ENCODE results near the gene PSMB4. TPM values are rescaled to one million over a fixed set of nuclear protein-coding genes. Genes with fewer than 3 reads are reported as not detected.

Gene PSMB4
- total and polyA plus RNA-seq, 9 donors, result 190 to 274 (median 208) TPM

DNA sequence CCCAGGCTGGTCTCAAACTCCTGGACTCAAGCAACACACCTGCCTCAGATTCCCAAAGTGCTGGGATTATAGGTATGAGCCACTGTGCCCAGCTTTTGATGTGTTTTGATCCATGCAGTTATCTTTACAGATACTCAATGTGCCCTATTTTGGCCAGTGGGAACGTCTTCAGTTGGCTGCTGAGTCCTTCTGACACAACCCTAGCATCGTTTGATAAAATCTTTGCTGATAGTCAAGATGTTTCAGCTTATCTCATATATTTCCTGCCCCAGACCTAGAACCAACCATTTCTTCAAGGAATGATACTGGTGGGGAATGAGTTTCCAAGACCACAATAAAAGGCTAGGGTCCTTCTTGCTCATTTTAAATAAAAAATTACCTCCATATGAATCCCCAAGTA, 48.3 kb downstream of the PSMB4 start:
- no peaks in the 10 kb centered on the region for H3K36me3 ChIP-seq
- no peaks in the 10 kb centered on the region for H3K9me3 ChIP-seq
- H3K27ac ChIP-seq, result no peak overlapping the region
- TF ChIP-seq, protein P1, sequence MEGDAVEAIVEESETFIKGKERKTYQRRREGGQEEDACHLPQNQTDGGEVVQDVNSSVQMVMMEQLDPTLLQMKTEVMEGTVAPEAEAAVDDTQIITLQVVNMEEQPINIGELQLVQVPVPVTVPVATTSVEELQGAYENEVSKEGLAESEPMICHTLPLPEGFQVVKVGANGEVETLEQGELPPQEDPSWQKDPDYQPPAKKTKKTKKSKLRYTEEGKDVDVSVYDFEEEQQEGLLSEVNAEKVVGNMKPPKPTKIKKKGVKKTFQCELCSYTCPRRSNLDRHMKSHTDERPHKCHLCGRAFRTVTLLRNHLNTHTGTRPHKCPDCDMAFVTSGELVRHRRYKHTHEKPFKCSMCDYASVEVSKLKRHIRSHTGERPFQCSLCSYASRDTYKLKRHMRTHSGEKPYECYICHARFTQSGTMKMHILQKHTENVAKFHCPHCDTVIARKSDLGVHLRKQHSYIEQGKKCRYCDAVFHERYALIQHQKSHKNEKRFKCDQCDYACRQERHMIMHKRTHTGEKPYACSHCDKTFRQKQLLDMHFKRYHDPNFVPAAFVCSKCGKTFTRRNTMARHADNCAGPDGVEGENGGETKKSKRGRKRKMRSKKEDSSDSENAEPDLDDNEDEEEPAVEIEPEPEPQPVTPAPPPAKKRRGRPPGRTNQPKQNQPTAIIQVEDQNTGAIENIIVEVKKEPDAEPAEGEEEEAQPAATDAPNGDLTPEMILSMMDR (IDR thresholded peaks at IDR 0.05), result no peak
- TF ChIP-seq POLR2A (IDR thresholded peaks at IDR 0.05) (no peak), EP300 (IDR thresholded peaks at IDR 0.05) (no peak)
- no peak overlapping the region for H3K4me3 ChIP-seq
- WGBS, 3 donors, result 55 to 71% (median 61%) methylated on average over 2 of the region's 2 CpGs
- H3K27me3 ChIP-seq, result no peaks in the 10 kb centered on the region
- no peak for DNase-seq
- H3K4me1 ChIP-seq (ENCODE audit: insufficient read depth), result peaks cover 5% of the 10 kb centered on the region
- intact Hi-C loops (cut with DNase I), result loop anchor here in 2 of 4 donors (2.0 to 10.0 kb wide), 2 partner anchors 55 to 287 kb away; no protein-coding TSS in a partner anchor

Small RNA genes lying within 50 kb of the gene (small RNA-seq; reads per million reads assigned to genes)
- 0.25 reads per million for gene RNY4P25

Other genes starting within 250 kb of the PSMB4 start
- 1 to 10 TPM in 5 of 7 donors, under 1 TPM in 2; 0.48 to 3.8 (median 1.2) TPM for gene TNFAIP8L2, start 242.9 kb upstream of the PSMB4 start, total RNA-seq
- 1 to 10 TPM; 2.1 to 4.6 TPM for gene TNFAIP8L2, start 242.9 kb upstream of the PSMB4 start, polyA plus RNA-seq
- gene LYSMD1, start 233.7 kb upstream of the PSMB4 start, total RNA-seq, result 10 to 100 TPM; 12.6 to 20.3 (median 14.3) TPM
- 10 to 100 TPM; 14.3 to 15.5 TPM for gene LYSMD1, start 233.7 kb upstream of the PSMB4 start, polyA plus RNA-seq
- gene SCNM1, start 233.4 kb upstream of the PSMB4 start, total RNA-seq, result 10 to 100 TPM; 18.6 to 32.7 (median 22.7) TPM
- gene SCNM1, start 233.4 kb upstream of the PSMB4 start, polyA plus RNA-seq, result 10 to 100 TPM; 33.0 to 38.9 TPM
- 1 to 10 TPM in 2 of 7 donors, under 1 TPM in 3, not detected in 2; 0.42 to 1.4 (median 0.88) TPM for gene TMOD4, start 223.6 kb upstream of the PSMB4 start, total RNA-seq
- under 1 TPM in 1 of 2 donors, not detected in 1; 0.15 TPM for gene TMOD4, start 223.6 kb upstream of the PSMB4 start, polyA plus RNA-seq
- 10 to 100 TPM; 24.5 to 53.1 (median 48.9) TPM for gene VPS72, start 209.4 kb upstream of the PSMB4 start, total RNA-seq
- 10 to 100 TPM; 42.2 to 78.4 TPM for gene VPS72, start 209.4 kb upstream of the PSMB4 start, polyA plus RNA-seq
- gene PIP5K1A, start 201.0 kb upstream of the PSMB4 start, total RNA-seq, result 10 to 100 TPM; 33.0 to 62.8 (median 47.5) TPM
- 10 to 100 TPM; 19.8 to 50.4 TPM for gene PIP5K1A, start 201.0 kb upstream of the PSMB4 start, polyA plus RNA-seq
- gene PSMD4, start 144.8 kb upstream of the PSMB4 start, total RNA-seq, result 100 to 1,000 TPM in 4 of 7 donors, 10 to 100 TPM in 3; 78.1 to 117 (median 108) TPM
- 100 to 1,000 TPM; 116 to 167 TPM for gene PSMD4, start 144.8 kb upstream of the PSMB4 start, polyA plus RNA-seq
- gene ZNF687, start 117.3 kb upstream of the PSMB4 start, total RNA-seq, result 10 to 100 TPM; 20.6 to 37.2 (median 27.6) TPM
- 10 to 100 TPM in 1 of 2 donors, 1 to 10 TPM in 1; 6.4 to 16.3 TPM for gene ZNF687, start 117.3 kb upstream of the PSMB4 start, polyA plus RNA-seq
- 10 to 100 TPM; 39.8 to 88.9 (median 63.8) TPM for gene PI4KB, start 72.2 kb upstream of the PSMB4 start, total RNA-seq
- gene PI4KB, start 72.2 kb upstream of the PSMB4 start, polyA plus RNA-seq, result 10 to 100 TPM; 40.4 to 65.1 TPM
- 10 to 100 TPM; 11.8 to 27.9 (median 22.6) TPM for gene RFX5, start 52.3 kb upstream of the PSMB4 start, total RNA-seq
- 10 to 100 TPM; 12.1 to 38.7 TPM for gene RFX5, start 52.3 kb upstream of the PSMB4 start, polyA plus RNA-seq
- gene SELENBP1, start 26.9 kb upstream of the PSMB4 start, total RNA-seq, result 100 to 1,000 TPM in 1 of 7 donors, 10 to 100 TPM in 6; 29.6 to 117 (median 87.3) TPM
- 10 to 100 TPM; 49.2 to 65.7 TPM for gene SELENBP1, start 26.9 kb upstream of the PSMB4 start, polyA plus RNA-seq
- gene POGZ, start 59.9 kb downstream of the PSMB4 start, total RNA-seq, result 100 to 1,000 TPM in 5 of 7 donors, 10 to 100 TPM in 2; 54.8 to 151 (median 104) TPM
- 100 to 1,000 TPM in 1 of 2 donors, 10 to 100 TPM in 1; 34.6 to 110 TPM for gene POGZ, start 59.9 kb downstream of the PSMB4 start, polyA plus RNA-seq
- gene CGN, start 111.8 kb downstream of the PSMB4 start, total RNA-seq, result 10 to 100 TPM in 1 of 7 donors, 1 to 10 TPM in 6; 3.2 to 26.8 (median 5.3) TPM
- gene CGN, start 111.8 kb downstream of the PSMB4 start, polyA plus RNA-seq, result 1 to 10 TPM; 1.0 to 4.3 TPM
- 10 to 100 TPM in 1 of 7 donors, 1 to 10 TPM in 6; 5.0 to 10.1 (median 7.3) TPM for gene TUFT1, start 140.7 kb downstream of the PSMB4 start, total RNA-seq
- gene TUFT1, start 140.7 kb downstream of the PSMB4 start, polyA plus RNA-seq, result 10 to 100 TPM in 1 of 2 donors, 1 to 10 TPM in 1; 6.6 to 10.2 TPM
- gene SNX27, start 212.5 kb downstream of the PSMB4 start, total RNA-seq, result 10 to 100 TPM; 20.5 to 42.7 (median 35.9) TPM
- 10 to 100 TPM in 1 of 2 donors, 1 to 10 TPM in 1; 9.5 to 18.4 TPM for gene SNX27, start 212.5 kb downstream of the PSMB4 start, polyA plus RNA-seq